NCI-H82 treated with DMSO at 0.1 percent for 48 hours (cell line): ENCODE measurements around the gene COG8.
A peak's percentile ranks its signal among the peaks of the same experiment; 100 is the strongest.
"Not testable (repeated sequence)": the region's sequence is repeated elsewhere in the genome, so short reads cannot be mapped to it uniquely, and the experiment has no call there.

Experiments used
- DNase-seq: peaks from one replicate; lab custom pipeline; 2025; ENCODE audit not compliant: unreplicated experiment; lab: John Stamatoyannopoulos, UW

The COG8 gene

DNA sequence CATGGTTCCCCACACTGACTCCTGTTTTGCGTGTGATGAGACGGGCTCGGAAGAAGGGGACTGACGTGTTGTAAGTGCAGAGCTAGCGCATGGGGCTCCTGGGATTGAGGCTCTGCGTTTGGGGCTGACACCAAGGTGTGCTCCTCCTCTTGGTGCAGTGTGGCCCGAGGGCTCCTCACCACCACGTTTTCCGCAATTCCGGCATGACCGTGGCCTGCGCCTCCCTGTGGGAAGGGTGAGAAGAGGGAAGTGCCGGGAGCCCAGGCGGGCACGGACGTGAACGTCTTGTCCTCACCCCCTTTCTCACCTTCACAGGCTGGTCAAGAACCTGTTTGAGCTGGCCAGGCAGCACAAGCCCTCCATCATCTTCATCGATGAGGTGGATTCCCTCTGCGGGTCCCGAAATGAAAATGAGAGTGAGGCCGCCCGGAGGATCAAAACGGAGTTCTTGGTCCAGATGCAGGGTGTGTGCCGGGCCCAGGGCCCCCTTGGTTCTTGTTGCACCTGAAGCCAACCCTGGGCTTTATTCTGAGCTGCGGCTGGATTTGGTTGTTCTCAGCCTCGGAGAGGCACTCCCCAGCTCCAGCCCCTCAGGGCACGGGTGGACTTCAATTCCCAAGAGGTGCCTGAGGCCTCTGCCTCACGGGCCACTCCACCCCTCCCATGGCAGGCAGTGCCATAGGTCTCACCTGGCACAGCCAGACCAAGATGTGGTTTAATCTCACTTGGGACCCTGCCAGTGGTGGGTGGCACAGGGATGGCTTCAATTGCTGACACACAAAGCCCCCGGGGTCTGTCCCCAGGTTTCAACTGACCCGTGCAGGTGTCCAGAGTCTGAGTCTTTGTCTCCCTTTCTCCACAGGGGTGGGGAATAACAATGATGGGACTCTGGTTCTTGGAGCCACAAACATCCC lies 19.3 kb downstream of the COG8 start:
- no peak for DNase-seq

- DNase-seq = no peak
Observed at GRCh38 chr16:69319381-69319780, 20.0 kb downstream of the COG8 start.

- no peak for DNase-seq
Observed at GRCh38 chr16:69318911-69319289, 20.5 kb downstream of the COG8 start.

- no peak for DNase-seq
Observed at GRCh38 chr16:69318177-69318910, 21.0 kb downstream of the COG8 start.

DNA sequence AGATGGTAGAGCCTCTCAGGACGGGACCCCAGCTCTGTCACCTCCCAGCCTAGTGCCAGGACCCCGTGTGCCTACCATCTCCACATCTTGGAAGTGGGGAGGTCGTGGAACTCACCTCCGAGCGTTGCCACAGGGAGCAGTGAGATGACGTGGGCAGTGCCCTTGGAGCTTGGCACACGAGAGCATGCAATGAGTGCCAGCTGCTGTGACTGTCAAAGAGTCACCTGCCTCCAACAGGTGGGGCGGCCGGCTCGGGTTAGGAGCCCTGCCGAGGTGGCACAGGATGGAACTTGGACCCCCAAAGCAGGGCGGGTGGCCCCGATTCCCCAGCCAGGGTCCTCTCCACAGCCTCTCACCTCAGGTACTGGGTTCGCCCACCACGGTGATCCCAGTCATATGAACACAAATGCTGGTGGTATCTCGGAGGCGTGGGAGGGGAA lies 22.7 kb downstream of the COG8 start:
- no peak for DNase-seq

GRCh38 chr16:69315486-69316311 lies 23.7 kb downstream of the COG8 start:
- DNase-seq = no peak

- no peak for DNase-seq
Observed at GRCh38 chr16:69314534-69314933, 24.8 kb downstream of the COG8 start.

DNA sequence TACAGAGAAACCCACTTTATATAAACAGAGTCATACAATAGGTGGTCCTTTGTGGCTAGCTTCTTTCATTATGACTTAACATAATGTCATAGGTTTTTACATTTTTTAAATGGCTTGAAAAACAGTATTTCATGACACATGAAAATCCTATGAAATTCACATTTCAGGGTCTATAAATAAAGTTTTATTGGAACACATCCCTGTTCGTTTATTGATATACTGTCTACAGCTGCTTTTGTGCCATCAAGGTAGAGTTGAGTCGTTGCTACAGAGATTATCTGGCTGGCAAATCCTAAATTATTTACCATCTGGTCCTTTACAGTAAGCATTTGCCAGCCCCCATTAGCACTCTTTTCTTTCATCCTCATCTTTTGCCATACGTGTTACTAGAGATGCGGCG lies 25.9 kb downstream of the COG8 start:
- no peak for DNase-seq

DNA sequence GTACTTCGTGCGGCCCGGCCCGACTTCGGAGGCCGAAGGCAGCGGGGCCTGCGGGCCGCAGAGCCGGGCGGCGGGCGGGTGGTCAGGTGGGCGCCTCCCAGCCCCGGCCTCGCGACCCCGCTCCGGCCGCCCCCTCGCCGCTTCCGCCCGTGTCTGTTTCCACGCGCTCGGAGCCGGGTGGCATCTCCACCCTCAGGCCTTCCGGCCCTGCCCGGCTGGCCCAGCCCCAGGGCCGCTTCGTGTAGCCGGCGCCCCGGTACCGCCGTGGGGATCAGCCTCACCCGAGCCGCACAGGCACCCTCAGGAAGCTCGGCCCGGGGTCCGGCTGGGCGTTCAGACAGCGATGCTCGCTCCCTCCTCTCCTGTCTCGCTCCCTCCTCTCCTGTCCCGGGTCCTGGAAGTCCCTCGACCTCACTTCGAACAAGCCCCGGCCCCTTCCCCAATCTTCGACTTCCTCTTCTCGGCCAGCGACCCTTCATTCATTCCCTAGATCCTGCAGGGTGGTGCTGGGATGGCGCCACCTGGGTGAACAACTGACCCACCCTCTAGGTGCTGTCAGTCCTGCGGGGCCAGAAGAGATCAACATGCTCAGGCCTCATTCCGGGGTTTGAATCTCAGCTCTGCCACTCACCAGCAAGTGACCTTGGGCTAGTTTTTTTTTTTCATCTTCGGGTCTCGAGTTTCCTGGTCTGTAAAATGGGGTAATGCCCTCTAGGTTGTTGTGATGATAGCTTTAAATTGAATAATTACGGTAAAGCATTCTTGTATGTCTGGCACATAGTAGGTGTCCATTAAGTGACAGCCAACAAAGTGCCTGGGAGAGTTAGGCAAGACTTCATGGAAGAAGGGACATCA lies 27.6 kb downstream of the COG8 start:
- DNase-seq = no peak

DNA sequence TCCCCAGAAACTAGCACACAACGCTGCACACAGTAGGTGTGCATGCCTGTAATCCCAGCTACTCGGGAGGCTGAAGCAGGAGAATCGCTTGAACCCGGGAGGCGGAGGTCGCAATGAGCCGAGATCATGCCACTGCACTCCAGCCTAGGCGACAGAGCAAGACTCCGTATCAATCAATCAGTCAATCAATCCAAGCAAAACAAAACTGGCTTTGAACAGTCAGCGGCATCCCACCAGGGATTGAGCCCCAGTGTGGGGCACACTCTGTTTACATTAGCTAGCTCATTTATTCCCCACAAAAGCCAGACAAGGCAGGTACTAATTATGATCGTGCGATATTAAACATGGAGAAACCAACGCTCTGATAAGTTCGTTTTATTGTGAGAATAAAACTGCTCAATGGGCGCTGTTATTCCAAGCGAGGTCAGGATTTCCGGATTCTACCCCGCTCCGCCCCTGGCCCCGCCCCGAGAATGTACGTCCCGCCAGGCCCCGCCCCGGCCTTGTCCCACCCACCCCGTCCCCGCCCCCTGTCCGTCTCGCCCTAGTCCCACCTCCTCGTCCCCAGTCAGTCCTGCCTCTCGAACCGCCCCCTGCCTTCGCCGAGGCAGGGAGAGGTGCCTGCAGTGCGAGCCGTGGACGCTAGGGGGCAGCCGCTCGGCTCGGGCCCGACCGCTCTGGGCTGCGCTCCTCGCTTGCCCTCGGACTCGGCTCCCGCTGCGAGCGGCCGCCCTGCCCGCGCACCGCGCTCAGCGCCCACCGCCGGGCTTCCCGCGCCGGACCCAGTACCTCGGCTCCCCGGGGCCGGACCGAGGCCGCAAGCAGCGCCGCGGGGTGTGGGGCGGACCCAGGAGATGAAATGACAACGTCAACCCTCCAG lies 28.5 kb downstream of the COG8 start, which contains the start of gene VPS4A:
TSS of gene VPS4A (plus strand) at position 698 of the 880 bp plus-strand sequence. CDS start at position 860, 162 bp downstream.
- peak; percentile 85 for DNase-seq

DNA sequence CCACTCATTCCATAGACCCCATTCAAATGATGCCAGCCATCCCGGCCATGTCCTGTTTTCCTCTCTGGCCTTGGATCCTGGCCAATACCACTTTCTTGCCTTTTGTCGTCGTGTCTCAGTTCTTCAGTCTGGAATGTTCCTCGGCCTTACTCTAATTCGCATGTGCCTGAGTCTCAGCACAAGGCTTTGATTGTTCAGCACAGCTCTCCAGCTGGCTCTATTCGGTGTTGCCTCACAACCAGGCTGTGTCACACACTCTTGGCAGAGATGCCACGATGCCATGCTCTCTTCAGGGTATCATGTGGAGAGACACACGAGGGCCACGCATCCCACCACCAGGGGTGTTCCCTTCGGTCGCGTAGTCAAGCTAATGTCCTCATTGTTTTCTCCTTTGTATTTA lies 30.0 kb downstream of the COG8 start:
- no peak for DNase-seq

DNA sequence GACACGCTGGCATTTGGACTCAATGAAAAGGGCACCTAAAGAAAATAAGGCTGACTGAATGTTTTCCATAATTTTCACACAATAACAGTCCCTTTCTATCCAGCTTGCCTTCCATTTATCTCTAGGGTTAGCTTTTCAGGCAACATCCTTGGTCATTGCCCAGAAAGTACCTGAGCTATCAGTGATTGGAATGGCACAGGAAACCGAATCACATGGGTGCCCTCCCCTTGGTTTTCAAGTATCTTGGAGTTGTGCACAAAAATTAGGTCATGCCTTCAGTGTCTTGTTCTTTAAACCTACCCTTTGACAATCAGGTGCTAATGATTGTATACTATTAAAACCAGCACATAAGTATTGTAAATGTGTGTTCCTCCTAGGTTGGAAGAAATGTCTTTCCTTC lies 31.5 kb downstream of the COG8 start:
- DNase-seq = no peak

DNA sequence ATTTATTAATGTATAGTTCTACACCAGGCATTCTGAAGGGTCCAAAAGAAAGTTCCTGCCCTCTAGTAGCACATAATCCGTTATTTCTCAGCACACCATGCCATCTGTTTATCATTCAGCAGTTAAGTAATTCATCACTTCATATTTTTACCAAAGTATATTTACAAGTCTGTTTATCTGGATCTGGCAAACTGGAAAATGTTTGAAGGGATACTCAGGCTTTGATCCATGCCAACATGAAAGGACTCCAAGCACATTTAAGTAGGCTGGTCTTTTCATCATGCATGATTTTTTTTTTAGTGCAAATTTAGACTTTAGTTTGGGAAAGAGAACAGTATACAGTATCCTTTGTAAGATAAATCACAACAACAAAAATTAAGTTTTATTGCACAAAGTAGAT lies 32.3 kb downstream of the COG8 start:
- DNase-seq = no peak

DNA sequence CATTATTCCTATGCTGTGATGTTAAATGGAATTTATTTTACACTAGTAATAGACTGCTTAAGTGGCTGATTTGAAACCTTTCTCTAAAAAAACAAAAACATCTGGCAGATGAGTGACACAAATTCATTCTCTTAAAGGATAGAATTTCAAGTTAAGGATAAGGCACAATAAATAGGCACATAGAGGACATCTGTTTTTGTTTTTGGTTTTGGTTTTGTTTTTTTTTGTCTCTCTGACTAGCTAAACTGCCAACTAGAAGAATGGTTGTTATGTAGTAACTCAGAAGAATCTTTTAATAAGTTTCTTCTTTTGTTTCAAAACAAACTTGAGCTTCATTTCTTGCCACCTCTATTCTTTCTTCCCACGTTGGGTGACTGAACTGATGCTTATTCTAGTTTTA lies 33.3 kb downstream of the COG8 start:
- no peak for DNase-seq

DNA sequence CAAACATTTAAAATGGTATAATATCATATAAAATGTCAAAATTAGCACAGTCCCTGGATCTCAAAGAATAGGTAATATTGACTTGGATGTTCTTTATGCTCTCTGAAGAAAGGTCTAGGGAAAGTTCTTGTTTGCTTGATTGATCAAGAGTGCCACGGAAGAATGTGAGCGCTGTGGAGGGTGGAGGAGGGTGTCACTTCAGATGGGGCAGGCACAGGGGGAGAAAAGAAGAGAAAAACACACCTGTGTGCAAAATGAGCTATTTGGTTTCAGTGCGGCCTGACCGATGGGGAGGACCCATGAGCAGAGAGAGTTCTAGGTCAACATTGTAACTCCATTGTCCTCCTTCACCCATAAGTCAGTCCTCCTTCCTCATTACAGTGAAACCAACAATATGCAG lies 37.1 kb downstream of the COG8 start:
- DNase-seq = no peak

GRCh38 chr16:69301861-69302260 lies 37.5 kb downstream of the COG8 start:
- no peak for DNase-seq

- DNase-seq = no peak
Observed at GRCh38 chr16:69301187-69301586, 38.2 kb downstream of the COG8 start.

DNA sequence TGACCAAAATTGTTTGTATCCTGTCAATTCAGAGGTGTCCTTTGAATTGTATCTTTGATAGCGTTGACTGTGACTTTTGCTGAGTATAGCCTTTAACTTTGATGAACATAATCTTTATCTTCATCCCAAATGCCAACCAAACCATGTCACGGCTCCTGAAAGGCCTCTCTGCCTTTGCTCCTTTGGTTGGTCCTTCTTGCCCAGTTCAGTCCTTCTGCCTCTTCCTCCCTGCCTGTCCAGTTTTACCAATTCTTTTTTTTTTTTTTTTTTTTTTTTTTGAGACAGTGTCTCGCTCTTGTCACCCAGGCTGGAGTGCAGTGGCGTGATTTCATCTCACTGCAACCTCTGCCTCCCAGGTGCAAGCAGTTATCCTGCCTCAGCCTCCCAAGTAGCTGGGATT lies 41.1 kb downstream of the COG8 start:
- no peak for DNase-seq

GRCh38 chr16:69296771-69297170 lies 42.6 kb downstream of the COG8 start:
- DNase-seq = not testable (repeated sequence)
